Esophagus muscularis mucosa (tissue), 4 donors: ENCODE measurements around the gene VMP1. TPM values are rescaled to one million over a fixed set of nuclear protein-coding genes. Genes with fewer than 3 reads are reported as not detected.
"Not testable (repeated sequence)": the region's sequence is repeated elsewhere in the genome, so short reads cannot be mapped to it uniquely, and the experiment has no call there.

Source experiments
- DNase-seq: peaks from one replicate; pipeline ENCODE4 v3.0.0-alpha.2; 2017; ENCODE audit errors: extremely low spot score
- H3K27ac ChIP-seq, 4 donors: fragments of 200-600 bp; sonication (generic); replicated peaks in 1 of 4; 1 replicate in 3 of 4; 2 replicates in 1 of 4; pipeline ENCODE4 v1.5.1; 2016 to 2019; ENCODE audit warnings: mild to moderate bottlenecking in 1 of 4
- H3K27me3 ChIP-seq, 4 donors: fragments of 200-600 bp; sonication (generic); one replicate each; pipeline versions ENCODE4 v1.5.1 to v1.6.0; 2016 to 2019
- H3K36me3 ChIP-seq, 4 donors: fragments of 200-600 bp; sonication (generic); one replicate each; pipeline ENCODE4 v1.5.1; 2016 to 2019
- H3K4me1 ChIP-seq, 4 donors: fragments of 200-600 bp; sonication (generic); one replicate each; pipeline ENCODE4 v1.5.1; 2016 to 2019
- H3K4me3 ChIP-seq, 4 donors: fragments of 200-600 bp; sonication (generic); 1 replicate in 2 of 4; 2 replicates in 2 of 4; pipeline ENCODE4 v1.5.1; 2016 to 2019; ENCODE audit warnings: mild to moderate bottlenecking in 4 of 4, moderate library complexity in 1 of 4
- H3K9me3 ChIP-seq, 4 donors: fragments of 200-600 bp; sonication (generic); 1 replicate in 3 of 4; 2 replicates in 1 of 4; pipeline ENCODE4 v1.5.1; 2016 to 2019
- CTCF ChIP-seq, 3 experiments: fragments of 200-600 bp in 2 of 3; fragments of 450-650 bp in 1 of 3; sonication (generic) in 2 of 3; IDR thresholded peaks; one replicate each; pipeline ENCODE4 v1.5.1; 2017 to 2019; ENCODE audit warnings: antibody characterized with exemption in 3 of 3, mild to moderate bottlenecking in 2 of 3, moderate library complexity in 1 of 3
- EP300 ChIP-seq: sonication (generic); formaldehyde crosslinking; IDR thresholded peaks from one replicate; pipeline ENCODE4 v1.6.1; 2017; ENCODE audit warnings: antibody characterized with exemption
- POLR2A ChIP-seq: fragments of 450-650 bp; IDR thresholded peaks from one replicate; pipeline ENCODE4 v1.6.1; 2017; ENCODE audit warnings: antibody characterized with exemption, moderate library complexity, mild to moderate bottlenecking, low read depth
- POLR2AphosphoS5 ChIP-seq, 2 donors: sonication (generic); formaldehyde crosslinking; IDR thresholded peaks; one replicate each; pipeline ENCODE4 v1.6.1; 2017; ENCODE audit warnings: antibody characterized with exemption in 2 of 2
- WGBS: methylation state at CpG from one replicate; pipeline ENCODE4 v1.1.5; 2018; 5-methylcytosine and 5-hydroxymethylcytosine counted together
- intact Hi-C: fragments of 100-400 bp; cut with DNase I; formaldehyde crosslinking; loops from one replicate; pipeline ENCODE4 v1.15.1; 2023
- total RNA-seq, 4 donors: library from RNA; depleted of rRNA; stranded (reverse); fragments of >200 nt; gene quantifications; one replicate each; pipeline versions ENCODE4 v1.1.0 to v1.2.1, GENCODE V29; 2016

VMP1 gene
- total RNA-seq, 4 donors from 2014 or later, result 47.3 to 137 (median 59.6) TPM

GRCh38 chr17:59798111-59798510 lies 90.7 kb downstream of the VMP1 start:
- H3K27ac ChIP-seq, result no peak overlapping the region
- no peaks in the 10 kb centered on the region for H3K27me3 ChIP-seq
- H3K9me3 ChIP-seq, result no peaks in the 10 kb centered on the region
- H3K36me3 ChIP-seq, result peaks cover 0 to 10% (median 0%) of the 10 kb centered on the region in 4 donors
- DNase-seq, result no peak
- intact Hi-C loops, result no loop called here
- H3K4me3 ChIP-seq, result no peak overlapping the region
- peaks cover 0 to 4% (median 2%) of the 10 kb centered on the region in 4 donors for H3K4me1 ChIP-seq
- WGBS, result 71% methylated on average over 4 of the region's 4 CpGs
- TF ChIP-seq POLR2AphosphoS5 (IDR thresholded peaks at IDR 0.05), result no peak
- TF ChIP-seq POLR2A, result no peak
- TF ChIP-seq EP300, result no peak
- no peak for TF ChIP-seq CTCF (IDR thresholded peaks at IDR 0.05)

- intact Hi-C loops, result no loop called here
- no peak overlapping the region for H3K4me3 ChIP-seq
- no peak overlapping the region for H3K27ac ChIP-seq
- TF ChIP-seq POLR2AphosphoS5 (IDR thresholded peaks at IDR 0.05), result no peak
- no peak for TF ChIP-seq EP300
- TF ChIP-seq CTCF (IDR thresholded peaks at IDR 0.05), result no peak
- TF ChIP-seq POLR2A, result no peak
- WGBS, result 97% methylated on average over 6 of the region's 6 CpGs
- H3K9me3 ChIP-seq, result no peaks in the 10 kb centered on the region
- no peaks in the 10 kb centered on the region for H3K36me3 ChIP-seq
- peaks cover 0 to 15% (median 2%) of the 10 kb centered on the region in 4 donors for H3K4me1 ChIP-seq
- no peak for DNase-seq
- H3K27me3 ChIP-seq, result no peaks in the 10 kb centered on the region
Measured at GRCh38 chr17:59800530-59800942, 93.1 kb downstream of the VMP1 start.

GRCh38 chr17:59802160-59802559 lies 94.7 kb downstream of the VMP1 start:
- 93% methylated on average over 5 of the region's 5 CpGs for WGBS
- Histone ChIP-seq H3K4me3 (no peak overlapping the region), H3K27me3 (no peaks in the 10 kb centered on the region), H3K27ac (no peak overlapping the region), H3K9me3 (no peaks in the 10 kb centered on the region), H3K4me1 (peaks cover 0 to 11% (median 2%) of the 10 kb centered on the region in 4 donors), H3K36me3 (no peaks in the 10 kb centered on the region)
- TF ChIP-seq CTCF (IDR thresholded peaks at IDR 0.05) (no peak), EP300 (no peak), POLR2AphosphoS5 (IDR thresholded peaks at IDR 0.05) (no peak), POLR2A (no peak)
- intact Hi-C loops, result no loop called here
- DNase-seq, result no peak

- H3K4me3 ChIP-seq, result peak overlapping the region; percentile 8 to 38 (median 29)
- H3K27ac ChIP-seq, result peak overlapping the region in 3 of 4 donors; percentile 29 to 58 (median 44)
- no peaks in the 10 kb centered on the region for H3K27me3 ChIP-seq
- H3K9me3 ChIP-seq, result no peaks in the 10 kb centered on the region
- intact Hi-C loops, result no loop called here
- peaks cover 0 to 4% (median 0%) of the 10 kb centered on the region in 4 donors for H3K36me3 ChIP-seq
- H3K4me1 ChIP-seq, result peaks cover 0 to 23% (median 5%) of the 10 kb centered on the region in 4 donors
- no peak for TF ChIP-seq CTCF (IDR thresholded peaks at IDR 0.05)
- TF ChIP-seq POLR2AphosphoS5 (IDR thresholded peaks at IDR 0.05), result no peak
- no peak for TF ChIP-seq POLR2A
- TF ChIP-seq EP300, result no peak
- DNase-seq, result no peak
- WGBS, result 46% methylated on average over 6 of the region's 6 CpGs
Measured at GRCh38 chr17:59804901-59805465, 97.5 kb downstream of the VMP1 start.

- Histone ChIP-seq H3K36me3 (peaks cover 0 to 13% (median under 1%) of the 10 kb centered on the region in 4 donors), H3K4me1 (peaks cover 0 to 23% (median 5%) of the 10 kb centered on the region in 4 donors), H3K27ac (peak overlapping the region in 1 of 4 donors; percentile 29)
- DNase-seq, H3K4me3 ChIP-seq, intact Hi-C loops, H3K9me3 ChIP-seq, H3K27me3 ChIP-seq: not testable (repeated sequence)
- 95% methylated on average over 6 of the region's 6 CpGs for WGBS
Measured at GRCh38 chr17:59806322-59806721, 98.9 kb downstream of the VMP1 start.
